H1 (cell line): ENCODE measurements around the gene SLC37A1. TPM values are rescaled to one million over a fixed set of nuclear protein-coding genes. Genes with fewer than 3 reads are reported as not detected.

Experiments
- SRF ChIP-seq: IDR thresholded peaks from 2 replicates; pipeline ENCODE4 v1.6.1; 2011; ENCODE audit warnings: mild to moderate bottlenecking, low read depth, low read length, moderate library complexity
- TAF7 ChIP-seq: optimal IDR thresholded peaks from 2 replicates; pipeline ENCODE3; 2011; ENCODE audit warnings: low read depth, mild to moderate bottlenecking, inconsistent platforms, low read length, moderate library complexity, borderline replicate concordance
- polyA plus RNA-seq, 7 experiments: library from polyadenylated mRNA; depleted of rRNA in 3 of 7; stranded (reverse) in 5 of 7; unstranded in 2 of 7; fragments of >200 nt in 5 of 7; fragments of 200-250 nt in 2 of 7; gene quantifications; 1 replicate in 5 of 7; 2 replicates in 1 of 7; 4 replicates in 1 of 7; pipeline versions ENCODE4 v1.2.1 to v1.2.3, GENCODE V29; 2011 to 2013; ENCODE audit warnings: missing spikeins in 2 of 7, mixed read lengths in 2 of 7
- total RNA-seq: library from RNA; stranded (reverse); fragmentation: NEBNext Ultra II Directional; extraction: Animal tissue kit (Norgen Biotek cat#: 25700); gene quantifications from 2 replicates; pipeline ENCODE4 v1.2.1, GENCODE V29; 2021

Gene SLC37A1
- total and polyA plus RNA-seq, 2 of the 8 experiments (the other 6 are each of a cell fraction or from before 2014, with no cell fraction given), result 15.6 to 30.9 TPM

- TF ChIP-seq TAF7 (no peak), SRF (no peak)
Observed at GRCh38 chr21:42478504-42478903, 35.1 kb upstream of the SLC37A1 start (continued).
